ENCODE measurements around the gene FRMPD1.

FRMPD1 gene

DNA sequence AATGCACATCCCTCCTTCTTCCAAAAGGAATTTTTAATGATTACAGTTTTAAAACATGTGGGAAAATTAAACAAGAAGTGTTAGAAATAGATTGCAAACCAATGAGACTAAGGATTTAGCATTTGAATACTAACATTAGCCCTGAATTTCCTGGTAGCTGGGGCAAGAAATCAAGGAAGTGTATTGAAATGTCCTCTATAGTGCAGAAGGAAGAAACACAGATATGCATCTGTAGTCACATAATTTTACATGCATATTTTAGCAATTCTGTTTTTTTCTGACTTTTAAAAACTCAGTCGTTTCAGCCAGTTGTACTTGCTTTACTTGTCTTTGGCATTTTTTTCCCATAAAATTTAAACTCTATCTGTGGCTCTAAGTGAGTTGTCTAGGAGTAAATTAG lies 45.8 kb downstream of the FRMPD1 start:
- TF ChIP-seq RAD21 (IDR thresholded peaks at IDR 0.05; ENCODE audit: low read depth): no peak
- TF ChIP-seq NFIC (IDR thresholded peaks at IDR 0.05): no peak

DNA sequence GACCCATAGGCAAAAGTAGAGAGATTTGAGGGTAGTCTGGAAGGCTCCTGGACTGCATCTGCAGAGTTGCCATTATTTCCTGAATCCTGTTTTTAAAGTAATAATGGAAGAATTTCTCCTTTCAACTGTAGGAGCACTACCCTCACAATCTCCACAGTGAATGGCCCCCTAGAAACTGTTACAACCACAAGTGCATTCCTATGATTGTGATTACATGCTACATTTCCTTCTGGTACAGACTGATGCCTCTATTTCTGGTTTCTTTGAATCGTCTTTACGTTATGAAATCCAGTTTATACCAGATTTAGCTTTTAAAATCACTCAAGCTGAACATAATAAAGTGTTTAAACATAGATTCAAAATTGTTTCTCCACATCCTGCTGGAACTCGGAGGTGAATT lies 49.4 kb downstream of the FRMPD1 start:
- TF ChIP-seq USF1 (IDR thresholded peaks at IDR 0.05) (no peak), CEBPB (IDR thresholded peaks at IDR 0.05) (no peak), TEAD4 (IDR thresholded peaks at IDR 0.05) (no peak), FOXM1 (IDR thresholded peaks at IDR 0.05; ENCODE audit: borderline replicate concordance, low read depth) (no peak), NFIC (IDR thresholded peaks at IDR 0.05) (no peak), EGR1 (IDR thresholded peaks at IDR 0.05) (no peak), YY1 (IDR thresholded peaks at IDR 0.05; ENCODE audit: low read depth) (no peak), ZBTB7A (IDR thresholded peaks at IDR 0.05; ENCODE audit: low read depth) (no peak), REST (IDR thresholded peaks at IDR 0.05; ENCODE audit: low read depth) (no peak), TCF12 (IDR thresholded peaks at IDR 0.05; ENCODE audit: low read depth) (no peak), EP300 (IDR thresholded peaks at IDR 0.05; ENCODE audit: borderline replicate concordance) (no peak)
- TF ChIP-seq, protein P1, sequence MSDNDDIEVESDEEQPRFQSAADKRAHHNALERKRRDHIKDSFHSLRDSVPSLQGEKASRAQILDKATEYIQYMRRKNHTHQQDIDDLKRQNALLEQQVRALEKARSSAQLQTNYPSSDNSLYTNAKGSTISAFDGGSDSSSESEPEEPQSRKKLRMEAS (IDR thresholded peaks at IDR 0.05): no peak

GRCh38 chr9:37700900-37701299 lies 50.1 kb downstream of the FRMPD1 start:
- no peak for TF ChIP-seq ZBTB7A (IDR thresholded peaks at IDR 0.05; ENCODE audit: low read depth)

- TF ChIP-seq REST (IDR thresholded peaks at IDR 0.05; ENCODE audit: low read depth) (no peak), TEAD4 (IDR thresholded peaks at IDR 0.05) (no peak), NFIC (IDR thresholded peaks at IDR 0.05) (no peak), TAF1 (IDR thresholded peaks at IDR 0.05; ENCODE audit: low read depth) (no peak), YY1 (IDR thresholded peaks at IDR 0.05; ENCODE audit: low read depth) (no peak), FOXM1 (IDR thresholded peaks at IDR 0.05; ENCODE audit: borderline replicate concordance, low read depth) (no peak), ZBTB7A (IDR thresholded peaks at IDR 0.05; ENCODE audit: low read depth) (no peak), EGR1 (IDR thresholded peaks at IDR 0.05) (no peak), USF1 (IDR thresholded peaks at IDR 0.05) (no peak), EP300 (IDR thresholded peaks at IDR 0.05; ENCODE audit: borderline replicate concordance) (no peak), TCF12 (IDR thresholded peaks at IDR 0.05; ENCODE audit: low read depth) (no peak), CEBPB (IDR thresholded peaks at IDR 0.05) (no peak), RAD21 (IDR thresholded peaks at IDR 0.05; ENCODE audit: low read depth) (no peak), CREB1 (IDR thresholded peaks at IDR 0.05; ENCODE audit: low read depth) (no peak)
- TF ChIP-seq, protein P1 (IDR thresholded peaks at IDR 0.05): no peak
These were observed 55.0 kb downstream of the FRMPD1 start for GRCh38 chr9:37705787-37706186.

DNA sequence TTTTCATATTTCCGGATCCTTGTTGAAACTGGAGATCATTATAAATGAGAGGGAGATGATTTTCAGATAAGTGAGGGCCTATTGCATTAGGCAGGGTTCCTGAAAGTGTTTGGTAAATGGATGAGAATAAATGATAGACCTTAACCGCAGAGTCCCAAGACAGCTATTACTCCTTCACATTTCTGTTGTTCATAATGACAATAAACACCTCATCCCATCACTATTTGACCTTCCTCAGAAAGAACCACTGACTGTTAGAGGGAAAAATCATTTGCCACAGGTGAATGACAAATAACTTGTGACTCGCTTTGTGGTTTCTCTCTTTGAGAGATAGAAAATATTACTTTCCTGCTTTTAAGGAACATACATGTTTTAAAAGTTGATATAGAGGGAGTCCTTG lies 55.5 kb downstream of the FRMPD1 start:
- TF ChIP-seq CREB1 (IDR thresholded peaks at IDR 0.05; ENCODE audit: low read depth) (no peak), EP300 (IDR thresholded peaks at IDR 0.05; ENCODE audit: borderline replicate concordance) (no peak), CEBPB (IDR thresholded peaks at IDR 0.05) (no peak), RAD21 (IDR thresholded peaks at IDR 0.05; ENCODE audit: low read depth) (no peak), USF1 (IDR thresholded peaks at IDR 0.05) (no peak), EGR1 (IDR thresholded peaks at IDR 0.05) (no peak), NFIC (IDR thresholded peaks at IDR 0.05) (no peak), FOXM1 (IDR thresholded peaks at IDR 0.05; ENCODE audit: borderline replicate concordance, low read depth) (no peak), ZBTB7A (IDR thresholded peaks at IDR 0.05; ENCODE audit: low read depth) (no peak)
- TF ChIP-seq, protein P1 (IDR thresholded peaks at IDR 0.05): no peak

DNA sequence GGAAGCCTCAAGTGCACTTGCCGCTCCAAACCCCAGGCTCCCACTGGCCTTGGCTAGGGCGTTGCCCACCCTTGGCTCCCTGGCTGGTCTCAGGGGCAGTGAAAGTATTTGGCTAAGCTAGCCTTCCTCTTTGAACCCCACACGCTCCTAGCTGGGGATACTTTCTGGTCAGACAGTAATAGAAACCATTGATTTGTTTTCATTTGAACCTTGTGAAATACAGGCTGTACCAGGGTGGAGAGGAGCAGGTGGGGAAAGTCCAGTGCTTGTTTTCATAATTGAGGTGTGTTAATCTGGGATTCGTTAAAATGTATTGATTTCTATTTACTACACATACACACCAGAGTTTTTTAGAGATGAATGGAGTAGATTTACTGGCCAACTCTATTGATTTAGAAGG lies 57.0 kb downstream of the FRMPD1 start:
- no peak for TF ChIP-seq TCF12 (IDR thresholded peaks at IDR 0.05; ENCODE audit: low read depth)
- no peak for TF ChIP-seq RAD21 (IDR thresholded peaks at IDR 0.05; ENCODE audit: low read depth)
- no peak for TF ChIP-seq NFIC (IDR thresholded peaks at IDR 0.05)
- TF ChIP-seq, protein P1 (IDR thresholded peaks at IDR 0.05): no peak
- TF ChIP-seq TAF1 (IDR thresholded peaks at IDR 0.05; ENCODE audit: low read depth): no peak
- no peak for TF ChIP-seq TEAD4 (IDR thresholded peaks at IDR 0.05)
- no peak for TF ChIP-seq REST (IDR thresholded peaks at IDR 0.05; ENCODE audit: low read depth)
- no peak for TF ChIP-seq CEBPB (IDR thresholded peaks at IDR 0.05)
